OCI-LY3 (cell line): ENCODE results near the gene CACTIN.

ENCODE experiments used
- H2AFZ ChIP-seq: fragments of 200-600, 300-600 bp; shearing (Covaris generic); 2 replicates; pipeline ENCODE4 v1.6.0; 2014; ENCODE audit warnings: antibody characterized with exemption, low read depth, low read length
- H3K27ac ChIP-seq: fragments of 200-600, 300-600 bp; sonication (generic); 2 replicates; pipeline ENCODE4 v1.5.1; 2014; ENCODE audit warnings: mild to moderate bottlenecking, low read length, moderate library complexity, mixed read lengths
- H3K27me3 ChIP-seq: fragments of 200-600, 300-600 bp; sonication (generic); 2 replicates; pipeline ENCODE4 v1.6.1; 2014; ENCODE audit warnings: low read depth, low read length, mixed read lengths
- H3K36me3 ChIP-seq: fragments of 200-600, 300-600 bp; sonication (generic); replicated peaks from 2 replicates; pipeline ENCODE3; 2014; ENCODE audit warnings: low read depth, low read length, mixed read lengths
- H3K4me1 ChIP-seq: fragments of 300-600, 200-600 bp; sonication (generic); 2 replicates; pipeline ENCODE4 v1.6.1; 2014; ENCODE audit warnings: low read length, mixed read lengths
- H3K4me2 ChIP-seq: fragments of 200-600, 300-600 bp; sonication (generic); 2 replicates; pipeline ENCODE4 v1.6.1; 2014; ENCODE audit warnings: low read length, mixed read lengths
- H3K4me3 ChIP-seq: fragments of 300-600, 200-600 bp; sonication (generic); 2 replicates; pipeline ENCODE4 v1.5.1; 2014; ENCODE audit warnings: antibody characterized with exemption, mild to moderate bottlenecking, low read length, moderate library complexity
- H3K79me2 ChIP-seq: fragments of 300-600, 200-600 bp; shearing (Covaris generic); 2 replicates; pipeline ENCODE4 v1.6.1; 2014; ENCODE audit warnings: mild to moderate bottlenecking, low read length, mixed read lengths
- H3K9ac ChIP-seq: fragments of 300-600, 200-600 bp; shearing (Covaris generic); 2 replicates; pipeline ENCODE4 v1.6.0; 2014; ENCODE audit warnings: mild to moderate bottlenecking, low read length, moderate library complexity
- H3K9me3 ChIP-seq: fragments of 200-600, 300-600 bp; shearing (Covaris generic); 2 replicates; pipeline ENCODE4 v1.6.1; 2014; ENCODE audit warnings: low read length, mixed read lengths; ENCODE audit not compliant: insufficient read depth
- H4K20me1 ChIP-seq: fragments of 200-600, 300-600 bp; sonication (generic); 2 replicates; pipeline ENCODE4 v1.6.1; 2016; ENCODE audit warnings: low read length, mixed read lengths; ENCODE audit not compliant: insufficient read depth
- EZH2phosphoT487 ChIP-seq: fragments of 200-600 bp; shearing (Covaris generic); IDR thresholded peaks from 2 replicates; pipeline ENCODE4 v1.6.1; 2018; ENCODE audit warnings: antibody characterized with exemption, mixed run types, low read depth
- TF ChIP-seq, protein P1 (sequence below): fragments of 200-600, 300-600 bp; sonication (generic); IDR thresholded peaks from 2 replicates; pipeline ENCODE4 v1.5.1; 2014; ENCODE audit warnings: antibody characterized with exemption, low read length, low read depth

Gene CACTIN

DNA sequence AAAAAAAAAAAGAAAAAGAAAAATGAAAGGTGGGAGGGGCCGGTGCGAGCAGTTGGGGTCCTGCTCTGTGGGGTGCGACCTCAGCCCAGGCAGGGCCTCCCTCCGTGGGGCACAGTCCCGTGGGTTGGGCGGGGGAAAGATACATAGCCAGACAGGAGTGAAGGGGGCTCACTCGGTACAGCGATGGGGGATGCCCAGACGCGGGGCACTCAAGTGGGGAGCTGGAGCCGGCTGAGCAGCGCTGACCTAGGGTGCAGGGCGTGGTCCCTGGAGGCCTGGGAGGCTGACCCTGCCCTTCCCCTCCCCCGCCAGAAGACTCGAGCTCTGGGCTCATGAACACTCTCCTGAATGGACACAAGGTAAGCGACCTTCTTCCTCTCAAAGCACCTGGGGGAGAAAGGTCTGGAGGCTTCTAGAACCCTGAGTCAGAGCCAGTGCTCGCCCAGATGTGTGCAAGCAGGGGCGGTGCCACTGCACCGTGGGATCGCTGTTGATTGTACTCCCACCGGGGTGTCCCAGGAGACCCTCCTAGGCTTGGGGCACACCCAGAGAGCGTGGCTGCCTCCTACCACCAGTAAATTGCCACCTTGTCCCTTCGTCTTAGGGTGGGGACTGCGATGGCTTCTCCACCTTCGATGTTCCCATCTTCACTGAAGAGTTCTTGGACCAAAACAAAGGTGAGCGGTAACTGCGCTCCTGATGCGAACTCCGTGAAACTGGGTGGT, 50.5 kb downstream of the CACTIN start:
- H4K20me1 ChIP-seq, result peaks cover 5% of the 10 kb centered on the region; the same call in 1 of the 2 replicates
- H3K27me3 ChIP-seq, result no peaks in the 10 kb centered on the region
- peaks cover 11% of the 10 kb centered on the region for H3K36me3 ChIP-seq
- no peak overlapping the region for H3K4me3 ChIP-seq
- TF ChIP-seq, protein P1, sequence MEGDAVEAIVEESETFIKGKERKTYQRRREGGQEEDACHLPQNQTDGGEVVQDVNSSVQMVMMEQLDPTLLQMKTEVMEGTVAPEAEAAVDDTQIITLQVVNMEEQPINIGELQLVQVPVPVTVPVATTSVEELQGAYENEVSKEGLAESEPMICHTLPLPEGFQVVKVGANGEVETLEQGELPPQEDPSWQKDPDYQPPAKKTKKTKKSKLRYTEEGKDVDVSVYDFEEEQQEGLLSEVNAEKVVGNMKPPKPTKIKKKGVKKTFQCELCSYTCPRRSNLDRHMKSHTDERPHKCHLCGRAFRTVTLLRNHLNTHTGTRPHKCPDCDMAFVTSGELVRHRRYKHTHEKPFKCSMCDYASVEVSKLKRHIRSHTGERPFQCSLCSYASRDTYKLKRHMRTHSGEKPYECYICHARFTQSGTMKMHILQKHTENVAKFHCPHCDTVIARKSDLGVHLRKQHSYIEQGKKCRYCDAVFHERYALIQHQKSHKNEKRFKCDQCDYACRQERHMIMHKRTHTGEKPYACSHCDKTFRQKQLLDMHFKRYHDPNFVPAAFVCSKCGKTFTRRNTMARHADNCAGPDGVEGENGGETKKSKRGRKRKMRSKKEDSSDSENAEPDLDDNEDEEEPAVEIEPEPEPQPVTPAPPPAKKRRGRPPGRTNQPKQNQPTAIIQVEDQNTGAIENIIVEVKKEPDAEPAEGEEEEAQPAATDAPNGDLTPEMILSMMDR, result no peak
- no peak for TF ChIP-seq EZH2phosphoT487
- peaks cover 10% of the 10 kb centered on the region for H3K4me1 ChIP-seq
- no peak overlapping the region for H3K9ac ChIP-seq
- H3K9me3 ChIP-seq, result no peaks in the 10 kb centered on the region
- H3K79me2 ChIP-seq, result peaks cover 8% of the 10 kb centered on the region; the same call in 1 of the 2 replicates
- no peak overlapping the region for H3K27ac ChIP-seq
- no peak overlapping the region for H2AFZ ChIP-seq
- H3K4me2 ChIP-seq, result no peak overlapping the region

DNA sequence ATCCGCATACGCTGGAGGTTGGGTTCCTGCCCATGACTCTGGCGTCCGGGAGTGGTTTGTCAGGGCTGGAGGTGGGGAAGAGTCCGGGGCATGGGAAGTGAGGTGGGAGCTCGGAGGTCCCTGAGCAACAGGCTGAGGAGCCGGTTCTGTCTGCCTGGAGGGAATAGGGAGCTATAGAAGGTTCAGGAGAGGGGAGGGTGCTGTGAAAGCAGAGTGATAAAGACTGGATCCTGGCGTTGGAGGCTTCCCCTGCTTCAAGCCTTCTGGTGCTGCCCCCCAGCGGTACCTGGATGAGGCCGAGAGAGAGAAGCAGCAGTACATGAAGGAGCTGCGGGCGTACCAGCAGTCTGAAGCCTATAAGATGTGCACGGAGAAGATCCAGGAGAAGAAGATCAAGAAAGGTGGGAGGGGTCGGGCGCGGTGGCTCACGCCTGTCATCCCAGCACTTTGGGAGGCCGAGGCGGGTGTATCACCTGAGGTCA, 51.3 kb downstream of the CACTIN start:
- Histone ChIP-seq H3K4me2 (no peak overlapping the region), H3K27ac (no peak overlapping the region), H3K9ac (no peak overlapping the region)

DNA sequence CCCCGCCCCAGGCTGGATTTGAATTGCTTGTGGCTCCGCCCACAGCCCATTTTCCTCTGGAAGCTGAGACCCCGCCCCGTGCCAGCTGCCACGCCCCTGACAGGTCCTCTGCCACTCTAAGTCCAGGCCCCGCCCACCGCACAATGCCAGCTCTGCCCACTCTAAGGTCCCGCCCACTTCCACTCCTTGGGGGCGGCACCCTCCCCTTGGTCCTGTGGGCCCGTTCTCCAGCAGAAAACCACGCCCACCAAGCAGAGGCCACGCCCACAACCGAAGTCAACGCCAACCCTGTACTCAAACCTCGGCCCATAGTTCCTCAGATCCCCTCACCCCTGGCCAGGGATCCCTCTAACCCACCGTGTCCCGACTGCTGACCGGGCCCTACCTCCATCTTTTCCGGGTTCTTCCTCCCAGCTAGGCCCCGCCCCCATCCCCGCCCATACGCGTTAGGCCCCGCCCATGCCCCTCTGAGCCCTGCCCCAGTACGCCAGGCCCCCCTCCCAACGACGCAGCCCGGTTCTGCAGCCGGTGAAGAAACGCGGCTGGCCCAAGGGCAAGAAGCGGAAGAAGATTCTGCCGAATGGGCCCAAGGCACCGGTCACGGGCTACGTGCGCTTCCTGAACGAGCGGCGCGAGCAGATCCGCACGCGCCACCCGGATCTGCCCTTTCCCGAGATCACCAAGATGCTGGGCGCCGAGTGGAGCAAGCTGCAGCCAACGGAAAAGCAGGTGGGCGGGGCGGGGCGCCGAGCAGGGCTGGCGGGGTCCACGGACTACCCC, 52.5 kb downstream of the CACTIN start:
- Histone ChIP-seq H4K20me1 (peaks cover 5% of the 10 kb centered on the region; the same call in 1 of the 2 replicates), H3K36me3 (peaks cover 11% of the 10 kb centered on the region), H3K27me3 (no peaks in the 10 kb centered on the region), H3K27ac (no peak overlapping the region), H3K4me2 (peak overlapping the region; percentile 91), H3K4me1 (peaks cover 10% of the 10 kb centered on the region), H3K9me3 (no peaks in the 10 kb centered on the region), H3K79me2 (peaks cover 8% of the 10 kb centered on the region; the same call in 1 of the 2 replicates), H3K4me3 (peak overlapping the region; percentile 91), H3K9ac (no peak overlapping the region), H2AFZ (no peak overlapping the region)
- TF ChIP-seq EZH2phosphoT487, result no peak
- TF ChIP-seq, protein P1, result no peak

More for the DNA sequence above, 51.3 kb downstream of the CACTIN start:
- no peak overlapping the region for H2AFZ ChIP-seq
- H3K4me1 ChIP-seq, result peaks cover 10% of the 10 kb centered on the region
- TF ChIP-seq, protein P1, result peak; percentile 64
- no peak for TF ChIP-seq EZH2phosphoT487
- no peaks in the 10 kb centered on the region for H3K9me3 ChIP-seq
- peaks cover 8% of the 10 kb centered on the region; the same call in 1 of the 2 replicates for H3K79me2 ChIP-seq
- no peak overlapping the region for H3K4me3 ChIP-seq
- no peaks in the 10 kb centered on the region for H3K27me3 ChIP-seq
- H4K20me1 ChIP-seq, result peaks cover 5% of the 10 kb centered on the region; the same call in 1 of the 2 replicates
- peaks cover 11% of the 10 kb centered on the region for H3K36me3 ChIP-seq
